HepG2 (cell line): ENCODE data around the gene SELENOV. TPM values are rescaled to one million over a fixed set of nuclear protein-coding genes. Genes with fewer than 3 reads are reported as not detected.

ENCODE experiments used
- ATAD3A ChIP-seq: sonication (generic); formaldehyde crosslinking; IDR thresholded peaks from 2 replicates; pipeline ENCODE4 v1.4.0; 2020; ENCODE audit warnings: missing genetic modification reagents
- BCL6 ChIP-seq: IDR thresholded peaks from 2 replicates; pipeline ENCODE4 v1.6.1; 2016; ENCODE audit warnings: missing genetic modification reagents, missing compliant biosample characterization
- CREM ChIP-seq, 2 experiments: sonication (generic) in 1 of 2; formaldehyde crosslinking in 1 of 2; IDR thresholded peaks; 2 replicates each; pipeline versions ENCODE4 v1.4.0 to v1.6.1; 2016 to 2020; ENCODE audit warnings: antibody characterized with exemption in 1 of 2, mild to moderate bottlenecking in 1 of 2, missing genetic modification reagents in 1 of 2
- DDIT3 ChIP-seq: sonication (generic); formaldehyde crosslinking; IDR thresholded peaks from 2 replicates; pipeline ENCODE4 v1.4.0; 2020; ENCODE audit warnings: mild to moderate bottlenecking, missing genetic modification reagents
- GMEB1 ChIP-seq: sonication (generic); formaldehyde crosslinking; IDR thresholded peaks from 2 replicates; pipeline ENCODE4 v1.5.1; 2020; ENCODE audit warnings: missing genetic modification reagents, mild to moderate bottlenecking, borderline replicate concordance
- JUND ChIP-seq: sonication (generic); formaldehyde crosslinking; IDR thresholded peaks from 2 replicates; pipeline ENCODE4 v1.8.0; 2022; ENCODE audit warnings: mild to moderate bottlenecking, missing genetic modification reagents
- PHF5A ChIP-seq: IDR thresholded peaks from one replicate; pipeline ENCODE4 v1.6.1; 2018; ENCODE audit warnings: low read depth, missing genetic modification reagents; ENCODE audit not compliant: unreplicated experiment
- PHF8 ChIP-seq: sonication (generic); formaldehyde crosslinking; IDR thresholded peaks from 2 replicates; pipeline ENCODE4 v1.5.0; 2020; ENCODE audit warnings: missing genetic modification reagents
- RBAK ChIP-seq: sonication (generic); formaldehyde crosslinking; IDR thresholded peaks from 2 replicates; pipeline ENCODE4 v1.5.1; 2020; ENCODE audit warnings: mild to moderate bottlenecking, missing genetic modification reagents
- REPIN1 ChIP-seq: sonication (generic); formaldehyde crosslinking; IDR thresholded peaks from 2 replicates; pipeline ENCODE4 v1.8.0; 2022; ENCODE audit warnings: missing genetic modification reagents, low read depth, mild to moderate bottlenecking, borderline replicate concordance
- TBP ChIP-seq: sonication (generic); formaldehyde crosslinking; IDR thresholded peaks from 2 replicates; pipeline ENCODE4 v1.5.0; 2020; ENCODE audit warnings: missing genetic modification reagents
- ZEB1 ChIP-seq: IDR thresholded peaks from 2 replicates; pipeline ENCODE4 v1.6.1; 2012; ENCODE audit warnings: mild to moderate bottlenecking, low read depth, inconsistent platforms; ENCODE audit not compliant: insufficient replicate concordance
- ZKSCAN1 ChIP-seq: fragments of 150-350 bp; IDR thresholded peaks from 2 replicates; pipeline ENCODE4 v1.6.1; 2014; ENCODE audit warnings: low read length
- ZMAT3 ChIP-seq: sonication (generic); formaldehyde crosslinking; conservative IDR thresholded peaks from 2 replicates; pipeline ENCODE4 v1.7.0; 2021; ENCODE audit warnings: missing genetic modification reagents
- ZNF275 ChIP-seq: sonication (generic); formaldehyde crosslinking; IDR thresholded peaks from 2 replicates; pipeline ENCODE4 v1.8.0; 2022; ENCODE audit warnings: missing genetic modification reagents, mild to moderate bottlenecking, inconsistent platforms, borderline replicate concordance
- ZNF496 ChIP-seq: sonication (generic); formaldehyde crosslinking; IDR thresholded peaks from 2 replicates; pipeline ENCODE4 v1.8.1; 2023; ENCODE audit warnings: mild to moderate bottlenecking, moderate library complexity, missing genetic modification reagents; ENCODE audit not compliant: insufficient replicate concordance
- ZNF510 ChIP-seq: sonication (generic); formaldehyde crosslinking; IDR thresholded peaks from 2 replicates; pipeline ENCODE4 v1.4.0; 2020; ENCODE audit warnings: low read depth, mild to moderate bottlenecking, missing genetic modification reagents
- ZNF572 ChIP-seq: sonication (generic); formaldehyde crosslinking; IDR thresholded peaks from 2 replicates; pipeline ENCODE4 v1.5.1; 2020; ENCODE audit warnings: mild to moderate bottlenecking, missing genetic modification reagents
- ZNF574 ChIP-seq: sonication (generic); formaldehyde crosslinking; IDR thresholded peaks from 2 replicates; pipeline ENCODE4 v1.4.0; 2020; ENCODE audit warnings: missing genetic modification reagents
- ZNF598 ChIP-seq: sonication (generic); formaldehyde crosslinking; IDR thresholded peaks from 2 replicates; pipeline ENCODE4 v1.5.1; 2020; ENCODE audit warnings: mild to moderate bottlenecking, missing genetic modification reagents, borderline replicate concordance
- ZNF75D ChIP-seq: sonication (generic); formaldehyde crosslinking; IDR thresholded peaks from 2 replicates; pipeline ENCODE4 v1.8.1; 2023; ENCODE audit warnings: missing genetic modification reagents, mild to moderate bottlenecking, borderline replicate concordance
- ZNF768 ChIP-seq: sonication (generic); formaldehyde crosslinking; IDR thresholded peaks from 2 replicates; pipeline ENCODE4 v1.4.0; 2020; ENCODE audit warnings: missing genetic modification reagents
- polyA plus RNA-seq, 8 experiments: library from polyadenylated mRNA; depleted of rRNA in 3 of 8; stranded (reverse) in 7 of 8; unstranded in 1 of 8; fragments of >200 nt; fragmentation: Illumina TruSeq in 4 of 8; extraction: Trizol in 4 of 8; gene quantifications; 2 replicates each; pipeline versions ENCODE4 v1.2.1 to v1.2.3, GENCODE V29; 2011 to 2016; ENCODE audit warnings: low read depth in 4 of 8, missing spikeins in 1 of 8, mixed read lengths in 1 of 8; ENCODE audit not compliant: insufficient read depth in 1 of 8
- total RNA-seq, 5 experiments: library from RNA; depleted of rRNA; stranded (reverse); fragments of >200 nt; fragmentation: Illumina TruSeq; extraction: Trizol; gene quantifications; 2 replicates each; pipeline ENCODE4 v1.2.3, GENCODE V29; 2016; ENCODE audit warnings: low read depth in 1 of 5

Gene SELENOV
- total and polyA plus RNA-seq, 2 of the 13 experiments (the other 11 are each of a cell fraction or from before 2014, with no cell fraction given) = not detected

- TF ChIP-seq ZEB1 (no peak), PHF5A (no peak), ZNF75D (no peak), GMEB1 (CRISPR knock-in tag) (no peak), ATAD3A (CRISPR knock-in tag) (no peak), TBP (no peak), ZNF510 (CRISPR knock-in tag) (no peak), ZNF768 (CRISPR knock-in tag) (peak; percentile 36; the same call in 1 of the 2 replicates), PHF8 (CRISPR knock-in tag) (peak; percentile 48), ZNF598 (CRISPR knock-in tag) (peak; percentile 63; the same call in 1 of the 2 replicates), ZNF574 (CRISPR knock-in tag) (peak; percentile 88), CREM (IDR thresholded peaks at IDR 0.05) (no peak), CREM (CRISPR knock-in tag; IDR thresholded peaks at IDR 0.05) (no peak), ZMAT3 (CRISPR knock-in tag) (peak; percentile 96), REPIN1 (CRISPR knock-in tag) (peak; percentile 85), ZKSCAN1 (no peak), ZNF572 (no peak), RBAK (no peak), DDIT3 (CRISPR knock-in tag) (no peak), ZNF496 (CRISPR knock-in tag) (peak; percentile 50), JUND (0 out of 2 replicates have a peak, but pooled peaks have one; percentile 14), ZNF275 (CRISPR knock-in tag) (no peak; the same call in 1 of the 2 replicates), BCL6 (CRISPR knock-in tag) (no peak)
Observed at GRCh38 chr19:39506944-39507714, 7.8 kb upstream of the SELENOV start (continued).
